ENCODE measurements around the gene NXPH3.
"Not testable (repeated sequence)": the region's sequence is repeated elsewhere in the genome, so short reads cannot be mapped to it uniquely, and the experiment has no call there.

NXPH3 gene

DNA sequence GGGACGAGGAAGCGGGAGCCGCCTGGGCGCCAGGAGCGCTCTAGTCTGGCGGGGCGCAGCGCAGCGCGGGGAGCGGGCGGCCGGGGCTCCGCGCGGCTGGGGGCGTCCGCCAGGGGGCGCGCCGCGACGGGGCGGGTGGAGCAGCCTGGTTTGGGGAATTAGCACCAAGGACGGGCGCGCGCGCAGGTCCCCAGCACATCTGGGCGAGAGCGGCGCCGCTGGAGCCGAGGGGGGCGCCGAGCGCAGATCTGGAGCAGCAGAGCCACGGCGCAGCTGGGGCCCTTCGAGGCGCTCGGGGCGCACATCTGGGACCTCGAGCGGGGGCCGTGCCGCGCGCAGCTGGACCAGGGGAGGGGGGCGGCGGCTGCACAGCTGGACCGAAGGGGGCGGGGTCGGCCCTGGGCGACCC is at the start of gene NXPH3:
NXPH3 (plus strand) TSS at position 193 of the 409 bp plus-strand sequence. CDS start 349 bp downstream, outside the sequence.
- peak; percentile 80 for DNase-seq (ENCODE audit: low read depth)

DNA sequence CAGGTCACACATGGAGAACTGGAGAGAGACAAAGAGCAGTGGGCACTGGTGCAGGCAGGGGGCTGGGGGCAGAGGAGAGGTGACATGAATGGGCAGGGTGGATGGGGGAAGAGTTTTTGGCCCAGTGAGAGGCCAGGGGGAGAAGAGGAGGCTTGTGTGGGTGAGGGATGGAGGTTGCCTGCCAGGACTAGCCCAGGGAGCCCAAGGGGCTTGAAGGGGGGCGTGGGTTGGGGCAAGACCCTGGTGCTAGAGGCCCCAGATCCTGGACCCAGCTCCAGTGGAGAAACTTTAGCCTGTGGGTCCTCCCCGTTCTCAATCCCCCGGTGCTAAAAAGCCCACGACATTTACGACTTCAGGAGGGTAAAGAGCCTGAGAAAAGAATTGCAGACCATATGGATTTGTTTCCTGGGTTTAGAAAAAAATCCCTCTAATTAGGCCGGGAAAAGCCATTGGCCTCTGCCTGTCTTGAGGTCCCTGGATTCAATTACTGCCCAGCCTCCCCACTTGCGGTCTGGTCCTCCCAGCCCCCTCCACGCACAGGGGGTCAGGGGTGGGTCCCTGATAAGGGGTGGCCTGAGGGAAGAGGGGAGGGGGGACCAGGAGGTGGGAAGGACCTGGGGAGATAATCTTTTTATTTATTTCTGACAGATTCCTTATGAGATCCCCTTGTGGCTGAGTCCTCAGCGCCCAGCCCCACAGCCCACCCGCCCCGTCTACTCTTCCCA is 47.6 kb upstream of the NXPH3 start:
- no peak for DNase-seq (ENCODE audit: low read depth)

DNA sequence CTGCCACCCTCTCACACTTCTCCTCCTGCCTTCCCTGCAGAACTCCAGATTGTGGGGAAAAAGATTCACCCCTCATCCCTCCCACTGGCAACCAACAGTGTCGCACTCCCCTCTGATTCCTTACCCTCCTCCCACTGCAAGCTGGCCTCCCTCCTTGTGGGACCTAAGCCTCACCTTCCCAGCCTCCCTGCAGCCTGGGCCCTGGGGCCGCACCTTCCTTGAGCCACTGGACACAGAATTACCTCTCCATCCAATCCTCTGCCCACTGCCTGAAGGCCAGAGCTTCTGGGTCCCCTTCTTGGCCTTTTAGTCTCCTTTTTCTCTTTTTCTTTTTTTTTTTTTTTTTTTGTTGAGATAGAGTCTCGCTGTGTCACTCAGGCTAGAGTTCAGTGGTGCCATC is 46.7 kb upstream of the NXPH3 start:
- DNase-seq (ENCODE audit: low read depth), result no peak

DNA sequence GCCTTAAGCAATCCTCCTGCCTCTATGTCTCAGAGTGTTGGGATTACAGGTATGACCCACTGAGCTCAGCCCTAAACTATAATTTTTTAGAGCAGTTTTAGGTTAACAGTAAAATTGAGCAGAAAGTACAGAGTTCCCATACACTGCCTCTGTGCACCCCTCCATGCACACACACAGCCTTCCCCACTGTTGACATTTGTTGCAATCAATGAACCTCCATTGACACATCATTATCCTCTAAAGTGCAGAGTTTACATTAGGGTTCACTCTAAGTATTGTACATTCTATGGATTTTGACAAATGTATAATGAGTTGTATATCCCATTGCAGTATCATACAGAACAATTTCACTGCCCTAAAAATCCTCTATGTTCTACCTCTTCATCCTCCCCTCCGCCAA is 45.6 kb upstream of the NXPH3 start:
- no peak for DNase-seq (ENCODE audit: low read depth)

DNA sequence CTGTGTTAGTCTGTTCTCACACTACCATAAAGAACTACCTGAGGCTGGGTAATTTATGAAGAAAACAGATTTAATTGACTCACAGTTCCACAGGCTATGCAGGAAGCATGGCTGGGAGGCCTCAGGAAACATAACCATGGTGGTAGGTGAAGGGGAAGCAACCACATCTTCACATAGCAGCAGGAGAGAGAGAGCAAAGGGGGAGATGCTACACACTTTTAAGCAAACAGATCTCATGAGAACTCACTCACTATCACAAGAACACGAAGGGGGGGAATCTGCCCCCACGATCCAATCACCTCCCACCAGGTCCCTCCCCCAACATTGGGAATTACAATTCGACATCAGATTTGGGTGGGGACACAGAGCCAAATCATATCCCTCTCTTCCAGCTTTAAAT is 31.8 kb upstream of the NXPH3 start:
- DNase-seq (ENCODE audit: low read depth), result no peak

DNA sequence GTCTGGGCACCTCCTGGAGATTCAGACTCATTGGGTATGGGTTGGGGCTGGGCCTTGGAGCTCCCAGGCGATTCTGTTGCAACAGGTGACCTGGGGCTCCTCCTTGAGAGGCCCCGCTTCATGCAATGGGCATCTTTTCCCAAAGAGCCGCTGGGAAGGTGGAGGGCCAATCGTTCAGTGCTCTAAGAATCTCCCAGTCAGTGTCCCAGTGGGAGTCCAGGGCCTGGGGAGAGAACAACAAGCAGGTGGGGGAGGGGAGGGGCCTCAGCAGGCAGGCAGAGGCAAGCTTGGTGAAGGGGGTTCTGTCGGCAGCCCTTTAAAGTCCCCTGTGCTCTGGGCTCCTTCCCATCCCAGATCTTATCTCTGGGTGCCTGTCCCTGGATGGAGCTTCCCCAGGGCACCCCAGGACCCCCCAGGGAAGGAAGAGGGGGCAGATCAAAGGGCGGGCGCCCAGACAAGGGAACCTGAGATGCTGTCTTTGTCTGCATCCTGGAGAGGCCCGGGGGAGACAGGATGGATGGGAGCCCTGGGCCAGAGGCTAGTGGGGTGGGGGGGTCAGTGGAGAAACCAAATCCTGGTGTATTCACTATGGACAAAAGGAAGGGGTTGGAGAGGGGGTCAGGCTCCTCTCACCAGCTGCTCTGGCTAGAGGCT is 30.5 kb upstream of the NXPH3 start:
- DNase-seq (ENCODE audit: low read depth), result no peak

DNA sequence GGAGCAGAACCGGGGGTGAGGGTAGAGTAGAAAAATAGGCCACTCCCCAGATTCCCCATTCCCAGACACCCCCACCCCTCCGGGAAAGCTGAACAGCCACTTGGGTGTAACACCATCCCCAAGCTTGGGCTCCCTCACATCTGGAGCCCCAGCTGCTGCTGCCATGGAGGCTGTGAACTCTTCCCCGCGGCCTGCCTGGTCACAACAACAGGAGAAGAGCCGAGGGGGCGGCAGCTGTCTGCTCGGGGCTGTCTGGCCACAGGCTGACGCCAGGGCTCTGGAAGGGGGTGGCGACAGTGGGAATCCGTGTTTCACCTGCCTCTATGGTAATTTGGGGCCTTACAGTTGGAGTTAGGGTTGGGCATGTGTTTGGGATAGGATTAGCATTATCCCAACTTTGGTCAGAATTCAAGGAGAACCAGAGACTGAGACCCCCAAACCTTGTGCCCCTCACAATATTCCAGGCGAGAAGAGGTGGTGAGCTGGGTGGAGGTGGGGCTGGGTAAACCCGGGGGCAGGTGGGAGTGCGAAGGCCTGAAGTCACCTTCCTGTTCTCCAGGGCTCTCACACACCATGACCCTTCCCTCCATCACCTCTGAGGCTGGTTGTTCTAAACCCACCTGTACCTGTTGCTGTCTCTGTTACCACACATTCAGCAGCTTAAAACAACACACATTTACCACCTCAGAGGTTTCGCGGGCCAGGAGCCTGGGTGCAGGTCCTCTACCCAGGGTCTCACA is 29.7 kb upstream of the NXPH3 start:
- no peak for DNase-seq (ENCODE audit: low read depth)

DNA sequence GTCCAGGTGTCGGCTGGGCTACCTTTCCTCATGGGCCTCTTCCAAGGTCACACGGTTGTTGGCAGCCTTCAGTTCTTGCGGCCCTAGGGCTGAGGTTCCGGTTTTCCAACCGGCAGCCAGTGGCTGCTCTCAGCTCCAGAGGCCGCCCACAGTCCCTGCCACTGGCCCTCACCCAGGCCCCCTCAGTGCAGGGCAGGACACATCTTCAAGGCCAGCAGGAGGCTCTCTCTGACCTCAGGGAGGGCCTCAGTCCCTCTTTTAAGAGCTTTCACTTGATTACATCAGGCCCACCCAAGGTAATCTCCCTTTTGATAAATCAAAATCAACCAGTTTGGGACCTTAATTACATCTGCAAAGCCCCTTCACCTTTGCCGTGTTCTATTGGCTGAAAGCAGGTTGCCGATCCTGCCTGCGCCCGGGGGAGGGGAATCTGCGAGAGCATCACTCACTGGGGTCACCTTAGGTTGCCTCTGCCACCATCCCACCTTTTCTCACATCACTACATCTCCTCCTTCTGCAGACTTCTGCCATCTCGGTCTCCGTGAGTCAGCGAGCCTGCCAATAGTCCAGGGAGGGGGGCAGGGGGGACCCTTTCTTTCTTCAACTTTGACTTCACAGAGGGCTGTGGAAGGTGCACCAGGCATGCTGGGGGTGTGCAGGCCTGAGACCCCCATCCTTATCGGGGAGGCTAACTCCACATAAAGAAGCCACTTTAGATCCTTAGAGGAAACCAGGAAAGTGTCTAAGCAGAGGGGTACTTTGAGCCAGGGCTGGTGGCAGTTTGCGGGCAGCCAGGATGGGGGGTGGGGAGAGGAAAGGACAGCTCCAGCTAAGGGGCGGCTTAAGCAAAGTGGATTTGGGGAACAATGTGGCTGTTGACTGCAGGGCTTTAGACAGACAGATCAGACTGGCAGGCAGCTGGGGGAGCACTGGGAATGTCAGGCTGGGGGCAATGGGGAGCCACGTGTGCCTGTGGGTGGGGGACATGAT is 28.8 kb upstream of the NXPH3 start:
- no peak for DNase-seq (ENCODE audit: low read depth)

DNA sequence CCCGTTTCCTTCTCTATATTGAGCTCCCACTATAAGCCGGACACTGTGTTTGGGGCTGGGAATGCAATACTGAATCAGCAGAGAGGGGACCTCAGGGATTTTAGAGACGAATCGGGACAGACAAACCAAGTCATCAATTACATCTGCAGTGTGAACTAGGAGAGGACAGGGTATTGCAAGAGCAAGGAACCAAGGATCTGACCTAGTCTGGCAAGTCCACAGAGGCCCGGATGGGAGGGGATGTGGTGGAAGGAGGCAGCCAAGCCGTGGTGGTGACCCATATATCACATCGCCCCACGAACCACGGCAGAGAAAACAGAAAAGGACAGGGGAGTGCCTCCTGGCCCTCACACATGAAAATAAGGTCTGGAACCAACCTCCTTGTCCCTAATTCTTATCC is 28.1 kb upstream of the NXPH3 start:
- DNase-seq (ENCODE audit: low read depth), result no peak

DNA sequence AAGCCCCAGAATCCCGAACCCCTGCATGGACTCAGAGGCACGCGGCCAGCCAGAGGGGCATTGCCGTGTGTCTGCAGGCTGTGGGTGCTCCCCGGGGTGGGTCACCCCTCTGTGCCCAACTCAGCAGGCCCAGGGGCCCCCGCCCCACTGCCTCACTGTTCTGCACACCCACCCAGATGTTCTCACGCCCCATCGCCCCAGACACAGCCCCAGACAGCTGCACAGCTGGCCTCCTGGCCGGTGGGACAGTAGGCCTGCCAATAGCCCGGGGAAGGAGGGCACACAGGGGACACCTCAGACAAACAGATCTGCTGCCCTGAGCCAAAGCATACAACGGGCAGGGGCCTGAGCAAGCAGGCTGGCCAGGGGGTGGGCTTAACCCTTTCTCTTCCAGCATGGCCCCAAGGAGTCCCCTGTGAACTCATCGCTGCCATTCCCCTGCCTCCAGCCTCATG is 27.6 kb upstream of the NXPH3 start:
- DNase-seq (ENCODE audit: low read depth), result no peak

DNA sequence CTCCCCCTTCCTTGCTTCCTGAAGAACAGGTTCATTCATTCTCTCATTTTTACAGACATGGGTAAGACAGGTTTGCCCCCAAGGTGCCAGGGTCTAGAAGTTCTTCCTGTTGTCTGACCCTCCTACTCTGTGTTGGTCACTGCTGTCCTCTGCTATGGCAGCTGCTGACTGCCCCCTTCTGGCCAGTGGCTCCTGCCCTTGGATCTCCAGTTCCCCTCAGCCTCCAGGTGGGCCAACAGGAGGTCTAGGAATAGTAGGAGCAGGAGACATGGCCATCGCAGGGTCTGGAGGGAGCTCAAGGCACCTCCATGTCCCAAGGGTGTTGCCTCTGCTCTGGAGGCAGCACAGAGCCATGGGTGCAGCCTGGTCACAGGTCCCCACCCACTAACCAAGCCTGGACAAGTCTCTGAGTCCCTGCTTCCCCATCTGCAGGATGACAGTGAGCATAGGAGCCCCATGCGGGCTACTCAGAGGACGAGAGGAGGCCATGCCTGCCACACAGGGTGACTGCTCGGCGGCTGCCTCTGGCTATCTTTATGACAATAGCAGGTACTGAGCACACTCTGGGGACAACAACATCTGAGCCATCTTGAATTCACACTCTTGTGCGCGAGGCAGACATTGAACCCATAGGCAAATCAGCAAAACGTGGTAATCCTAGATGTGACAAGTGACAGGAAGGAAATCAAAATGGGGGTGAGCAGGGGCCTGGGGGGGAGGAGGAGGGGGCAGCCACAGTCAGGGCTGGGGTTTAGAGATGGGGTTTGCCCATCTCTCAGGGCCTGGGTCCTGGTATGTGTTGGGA is 27.0 kb upstream of the NXPH3 start:
- no peak for DNase-seq (ENCODE audit: low read depth)

DNA sequence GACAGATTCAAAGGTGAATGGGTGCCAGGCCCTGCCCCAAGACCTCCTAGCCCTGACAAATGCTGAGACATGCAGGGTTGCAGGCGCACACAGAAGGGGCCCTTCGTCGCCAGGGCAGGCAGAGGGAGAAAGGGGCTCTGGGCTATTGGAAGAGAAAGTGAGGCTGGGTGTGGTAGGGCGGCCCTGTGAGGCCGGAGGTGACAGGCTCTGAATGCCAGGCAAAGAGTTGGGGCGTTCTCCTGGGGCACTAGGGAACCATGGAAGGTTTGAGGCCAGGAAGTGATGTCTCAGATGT is 26.4 kb upstream of the NXPH3 start:
- DNase-seq (ENCODE audit: low read depth), result no peak

DNA sequence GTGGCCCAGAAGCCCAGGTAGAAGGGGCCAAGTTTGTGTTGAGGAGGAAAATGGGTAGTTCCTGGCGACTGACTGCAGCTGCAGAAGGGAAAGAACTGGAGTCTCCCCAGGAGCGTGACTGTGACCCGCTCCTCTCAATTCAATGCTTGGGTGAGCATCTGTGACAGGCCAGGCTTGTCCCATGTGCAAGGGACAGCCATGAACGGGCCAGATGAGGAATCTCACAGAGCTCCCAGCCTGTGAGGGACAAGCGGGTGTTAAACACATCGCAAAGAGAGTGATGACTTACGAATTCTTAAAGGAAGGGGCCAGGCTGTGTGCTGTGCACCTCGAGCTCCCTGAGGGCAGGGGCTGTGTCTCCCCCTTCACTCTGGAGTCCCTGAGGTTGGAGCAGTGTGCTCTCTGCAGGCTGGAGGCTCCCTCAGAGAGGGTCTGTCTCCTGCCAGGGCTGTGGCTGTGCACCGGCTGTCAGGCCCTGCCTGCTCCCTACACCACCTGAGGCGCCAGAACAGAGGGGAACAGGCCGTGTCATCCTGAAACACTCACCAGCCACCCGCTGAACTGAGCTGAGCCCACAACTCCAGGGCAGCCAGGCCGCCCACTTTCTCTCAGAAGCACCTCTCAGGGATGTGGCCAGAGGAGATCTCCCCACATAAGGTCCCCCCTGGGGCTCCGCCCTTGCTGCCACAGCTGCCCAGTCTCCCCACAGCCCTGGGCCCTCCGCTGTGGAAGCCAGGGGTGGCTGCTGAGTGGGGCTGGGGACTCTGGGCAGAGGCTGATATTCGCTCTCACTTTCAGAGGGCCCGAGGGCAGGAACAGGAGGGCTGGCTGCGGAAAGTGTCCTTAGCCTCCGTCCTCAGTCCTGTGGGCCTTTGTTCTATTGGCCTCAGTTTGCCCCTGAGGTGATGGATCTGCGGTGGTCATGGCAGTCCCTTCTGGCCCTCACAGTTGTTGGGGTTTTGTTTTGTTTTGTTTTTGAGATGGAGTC is 25.7 kb upstream of the NXPH3 start:
- DNase-seq (ENCODE audit: low read depth), result no peak

DNA sequence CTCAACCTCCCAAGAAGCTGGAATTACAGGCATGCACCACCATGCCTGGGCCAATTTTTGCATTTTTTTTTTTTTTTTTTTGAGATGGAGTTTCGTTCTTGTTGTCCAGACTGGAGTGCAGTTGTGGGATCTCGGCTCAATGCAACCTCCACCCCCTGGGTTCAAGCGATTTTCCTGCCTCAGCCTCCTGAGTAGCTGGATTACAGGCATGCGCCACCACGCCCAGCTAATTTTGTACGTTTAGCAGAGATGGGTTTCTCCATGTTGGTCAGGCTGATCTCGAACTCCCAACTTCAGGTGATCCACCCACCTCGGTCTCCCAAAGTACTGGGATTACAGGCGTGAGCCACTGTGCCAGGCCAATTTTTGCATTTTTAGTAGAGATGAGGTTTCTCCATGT is 24.9 kb upstream of the NXPH3 start:
- not testable (repeated sequence) for DNase-seq (ENCODE audit: low read depth)

DNA sequence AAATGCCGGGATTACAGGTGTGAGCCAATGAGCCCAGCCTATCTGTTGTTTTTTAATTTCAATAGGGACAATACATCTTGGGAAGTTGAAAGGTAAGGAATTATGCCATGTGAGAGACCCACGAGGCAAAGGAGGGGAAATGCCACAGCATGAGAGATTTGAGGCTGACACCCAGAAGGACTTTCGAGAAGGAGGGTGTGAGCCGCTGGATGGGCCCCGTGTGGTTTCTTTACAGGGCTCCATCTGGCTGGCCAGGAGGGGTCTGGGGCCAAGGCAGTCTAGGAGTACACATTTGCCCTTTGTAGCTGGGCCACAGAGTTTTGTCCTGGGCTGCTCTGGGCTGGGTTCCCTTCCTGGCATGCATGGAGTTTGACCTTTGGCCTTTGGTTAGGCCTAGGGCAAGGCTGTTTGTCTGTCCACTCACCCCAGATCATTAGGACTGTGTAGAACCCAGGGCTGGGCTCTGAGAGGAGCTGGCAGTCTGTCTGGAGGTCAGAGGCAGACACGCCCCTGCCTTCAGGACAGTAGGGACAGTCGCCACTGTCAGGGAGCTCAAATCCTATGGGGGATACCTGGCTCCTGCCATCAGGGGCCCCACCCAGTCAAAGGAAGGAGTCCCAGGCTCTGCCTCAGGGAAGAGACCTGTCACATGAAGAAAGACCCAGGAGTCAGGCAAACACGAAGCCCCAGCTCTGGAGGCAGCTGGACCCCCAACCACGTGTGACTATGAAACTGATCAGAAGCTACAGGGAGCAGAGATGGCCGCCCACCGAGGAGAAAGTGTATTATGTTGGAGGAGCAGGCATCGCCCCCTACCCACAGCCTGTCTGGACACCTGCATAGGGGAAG is 24.2 kb upstream of the NXPH3 start:
- no peak for DNase-seq (ENCODE audit: low read depth)

DNA sequence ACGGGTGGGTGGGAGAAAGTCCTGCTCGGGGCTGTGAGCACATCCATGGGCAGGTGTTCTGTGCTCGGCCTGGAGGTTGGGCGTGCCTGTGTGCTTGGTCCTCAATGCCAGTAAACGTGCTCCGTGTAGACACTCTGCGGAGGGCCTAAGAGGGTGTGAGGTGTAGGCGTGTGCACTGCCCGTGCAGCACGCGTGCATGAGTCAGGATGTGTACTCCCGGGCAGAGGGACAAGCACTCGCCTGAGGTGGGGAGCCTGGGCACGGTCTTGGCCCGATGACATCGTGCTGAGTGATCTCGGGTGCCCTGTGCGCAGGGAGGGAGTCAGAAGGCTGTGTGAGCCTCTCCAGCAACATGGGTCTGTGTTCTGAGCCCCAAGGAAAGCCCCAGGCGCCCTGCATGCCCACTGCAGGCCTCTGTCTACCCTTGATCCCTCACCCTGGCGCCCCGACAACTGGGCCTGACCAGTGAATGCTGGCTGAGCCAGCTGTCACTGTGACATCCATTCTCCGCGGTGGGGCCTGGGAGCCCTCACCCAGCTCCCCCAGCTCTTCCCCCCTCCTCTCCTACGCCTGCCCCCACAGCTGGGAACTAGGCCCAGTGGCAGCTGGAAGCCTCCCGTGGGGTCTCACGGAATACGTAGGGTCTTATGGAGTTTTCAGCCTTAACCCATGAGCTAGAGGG is 23.5 kb upstream of the NXPH3 start:
- DNase-seq (ENCODE audit: low read depth), result no peak

DNA sequence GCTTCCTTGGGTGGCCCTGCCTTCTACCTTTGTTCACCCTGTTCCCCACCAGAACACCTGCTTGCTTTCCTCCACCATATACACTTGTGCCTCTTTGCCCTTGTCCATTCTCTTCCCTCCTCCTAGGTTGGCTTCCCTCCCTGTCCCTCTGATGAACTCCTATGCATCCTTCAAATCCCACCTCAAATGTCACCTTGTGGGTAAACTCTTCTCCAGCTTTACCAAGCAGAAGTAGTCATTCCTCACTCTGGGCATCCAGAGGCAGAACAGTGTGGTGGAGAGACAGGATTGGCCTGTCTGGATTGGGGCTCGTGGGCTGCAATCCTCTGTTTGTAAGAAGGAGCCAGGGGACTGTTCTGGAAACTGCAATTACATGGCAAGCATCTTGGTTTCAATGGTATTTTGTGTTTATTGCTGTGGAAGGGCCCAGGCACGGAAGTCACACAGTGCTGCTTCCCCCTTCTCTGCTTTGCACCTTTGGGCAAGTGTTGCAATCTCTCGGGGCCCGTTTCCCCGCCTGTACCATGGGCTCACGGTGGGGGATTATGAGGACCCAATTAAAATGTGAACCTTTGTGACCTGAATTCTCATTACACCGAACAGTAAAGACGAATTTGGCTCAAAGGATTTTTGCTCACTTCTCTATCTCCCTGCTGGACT is 21.9 kb upstream of the NXPH3 start:
- DNase-seq (ENCODE audit: low read depth), result no peak

Data from activated T-cell treated with anti-CD3 and anti-CD28 coated beads for 48 hours (primary cell).